Measurements from ENCODE around the gene TEX38. TPM values are rescaled to one million over a fixed set of nuclear protein-coding genes. Genes with fewer than 3 reads are reported as not detected.

The TEX38 gene
- total RNA-seq, 1 donor from 2014 or later = not detected

Other genes with a start within 250 kb of the TEX38 start
- not detected in 2 replicates for gene DMBX1, start 182.0 kb upstream of the TEX38 start, total RNA-seq
- gene KNCN, start 120.2 kb upstream of the TEX38 start, total RNA-seq = not detected in 2 replicates
- 17.7 and 20.0 TPM in 2 replicates for gene MKNK1, start 67.6 kb upstream of the TEX38 start, total RNA-seq
- gene MOB3C, start 55.0 kb upstream of the TEX38 start, total RNA-seq = 7.6 and 11.5 TPM in 2 replicates
- 36.8 and 49.9 TPM in 2 replicates for gene ATPAF1, start 3.5 kb upstream of the TEX38 start, total RNA-seq
- gene EFCAB14, start 47.3 kb downstream of the TEX38 start, total RNA-seq = 62.5 and 105 TPM in 2 replicates
- 3.2 and 3.5 TPM in 2 replicates for gene CYP4B1, start 127.2 kb downstream of the TEX38 start, total RNA-seq